T follicular helper cell (primary cell): ENCODE data around the gene ZNF19.
"Not testable (repeated sequence)": the region's sequence is repeated elsewhere in the genome, so short reads cannot be mapped to it uniquely, and the experiment has no call there.

Experiments used
- DNase-seq: peaks from one replicate; pipeline ENCODE4 v3.0.0-alpha.2; 2020; ENCODE audit warnings: low read depth
- total RNA-seq, 2 experiments: gene quantifications; one replicate each; lab custom pipeline; 2026; lab: John Stamatoyannopoulos, UW

ZNF19 gene
- 2.0 to 4.1 reads per million in 2 experiments for total RNA-seq

- no peak for DNase-seq
Observed at GRCh38 chr16:71489122-71489521, at the start of gene ZNF19. Gene ZNF19 (minus strand): TSS chr16:71489324. CDS start chr16:71482114, 7,210 bp downstream.

GRCh38 chr16:71537643-71538042 is 48.5 kb upstream of the ZNF19 start:
- DNase-seq = peak; percentile 3

- no peak for DNase-seq
Observed at GRCh38 chr16:71536752-71537499, 47.8 kb upstream of the ZNF19 start.

- DNase-seq = no peak
Observed at GRCh38 chr16:71532366-71532765, 43.2 kb upstream of the ZNF19 start.

- DNase-seq = no peak
Observed at GRCh38 chr16:71528863-71529262, 39.7 kb upstream of the ZNF19 start.

- DNase-seq = no peak
Observed at GRCh38 chr16:71528257-71528656, 39.1 kb upstream of the ZNF19 start.

- DNase-seq = no peak
Observed at GRCh38 chr16:71526111-71526631, 37.0 kb upstream of the ZNF19 start, which contains the start of gene CHST4. Gene CHST4 (plus strand): TSS chr16:71526426. CDS start chr16:71536678, 10,252 bp downstream.

GRCh38 chr16:71524566-71525553 is 35.7 kb upstream of the ZNF19 start:
- no peak for DNase-seq

GRCh38 chr16:71520550-71520949 is 31.4 kb upstream of the ZNF19 start:
- DNase-seq = no peak

GRCh38 chr16:71515026-71515425 is 25.9 kb upstream of the ZNF19 start:
- no peak for DNase-seq

GRCh38 chr16:71514476-71514875 is 25.4 kb upstream of the ZNF19 start:
- DNase-seq = no peak

- no peak for DNase-seq
Observed at GRCh38 chr16:71513302-71513701, 24.2 kb upstream of the ZNF19 start.

GRCh38 chr16:71507061-71507460 is 17.9 kb upstream of the ZNF19 start:
- no peak for DNase-seq

GRCh38 chr16:71504901-71505300 is 15.8 kb upstream of the ZNF19 start:
- no peak for DNase-seq

GRCh38 chr16:71504051-71504450 is 14.9 kb upstream of the ZNF19 start:
- not testable (repeated sequence) for DNase-seq

GRCh38 chr16:71501547-71501946 is 12.4 kb upstream of the ZNF19 start:
- DNase-seq = no peak

GRCh38 chr16:71500964-71501363 is 11.8 kb upstream of the ZNF19 start:
- DNase-seq = no peak

- peak; percentile 31 for DNase-seq
Observed at GRCh38 chr16:71499775-71500364, 10.7 kb upstream of the ZNF19 start.

GRCh38 chr16:71498031-71498430 is 8.9 kb upstream of the ZNF19 start:
- DNase-seq = no peak

GRCh38 chr16:71493213-71493612 is 4.1 kb upstream of the ZNF19 start:
- no peak for DNase-seq

- no peak for DNase-seq
Observed at GRCh38 chr16:71492786-71493185, 3.7 kb upstream of the ZNF19 start.

- DNase-seq = no peak
Observed at GRCh38 chr16:71491054-71491453, 1.9 kb upstream of the ZNF19 start.
